Ovary (tissue), 9 donors: ENCODE measurements around the gene SVOPL. TPM values are rescaled to one million over a fixed set of nuclear protein-coding genes. Genes with fewer than 3 reads are reported as not detected.
"Not testable (repeated sequence)": the region's sequence is repeated elsewhere in the genome, so short reads cannot be mapped to it uniquely, and the experiment has no call there.

Experiments used
- DNase-seq, 5 donors: peaks; one replicate each; pipeline ENCODE4 v3.0.0-alpha.2; 2019 to 2020
- H3K27ac ChIP-seq, 2 donors: fragments of 200-600 bp; one replicate each; pipeline versions ENCODE4 v1.5.1 to v1.8.0; 2019 to 2022
- H3K27me3 ChIP-seq: fragments of 200-600 bp; one replicate; pipeline ENCODE4 v1.8.0; 2022
- H3K36me3 ChIP-seq: fragments of 200-600 bp; sonication (generic); one replicate; pipeline ENCODE4 v1.5.1; 2019
- H3K4me1 ChIP-seq: one replicate; pipeline ENCODE4 v1.8.1; 2013; ENCODE audit warnings: mild to moderate bottlenecking, moderate library complexity; ENCODE audit not compliant: insufficient read depth
- H3K4me3 ChIP-seq: fragments of 200-600 bp; sonication (generic); one replicate; pipeline ENCODE4 v1.5.1; 2017
- H3K9me3 ChIP-seq, 2 donors: fragments of 200-600 bp in 1 of 2; sonication (generic) in 1 of 2; one replicate each; pipeline versions ENCODE4 v1.5.1 to v1.8.1; 2013 to 2019; ENCODE audit warnings: mild to moderate bottlenecking in 1 of 2, moderate library complexity in 1 of 2
- EP300 ChIP-seq: sonication (generic); formaldehyde crosslinking; IDR thresholded peaks from one replicate; pipeline ENCODE4 v1.6.1; 2017; ENCODE audit warnings: antibody characterized with exemption
- POLR2A ChIP-seq: fragments of 450-650 bp; IDR thresholded peaks from one replicate; pipeline ENCODE4 v1.6.1; 2017; ENCODE audit warnings: antibody characterized with exemption, mild to moderate bottlenecking, moderate library complexity
- WGBS, 3 donors: extraction: QIAGEN DNeasy Blood & Tissue Kit in 1 of 3; methylation state at CpG; one replicate each; pipeline versions ENCODE4 v1.1.5 to v1.1.7; 2013 to 2017; 5-methylcytosine and 5-hydroxymethylcytosine counted together
- intact Hi-C, 4 donors: fragments of 100-400 bp; cut with DNase I; formaldehyde crosslinking; loops; one replicate each; pipeline versions ENCODE4 v1.11.0 to v1.15.1; 2022 to 2023
- polyA plus RNA-seq, 2 donors: library from polyadenylated mRNA; stranded (reverse); fragments of 200-250 nt in 1 of 2; fragments of 350-450 nt in 1 of 2; fragmentation: Illumina TruSeq in 1 of 2; extraction: RNeasy Lipid Tissue Mini Kit (QIAGEN cat#74804) in 1 of 2; gene quantifications; one replicate each; pipeline ENCODE4 v1.2.3, GENCODE V29; 2013 to 2014
- total RNA-seq, 7 donors: library from RNA; depleted of rRNA in 2 of 7; stranded (reverse); fragments of >200 nt in 2 of 7; fragmentation: NEBNext Ultra II Directional in 3 of 7; extraction: Animal tissue kit (Norgen Biotek cat#: 25700) in 3 of 7; gene quantifications; one replicate each; pipeline versions ENCODE4 v1.1.0 to v1.2.4, GENCODE V29; 2016 to 2023
- TF ChIP-seq, protein P1 (sequence below), 3 donors: fragments of 450-650 bp in 2 of 3; fragments of 200-600 bp in 1 of 3; IDR thresholded peaks; one replicate each; pipeline versions ENCODE4 v1.5.1 to v1.8.0; 2016 to 2022; ENCODE audit warnings: antibody characterized with exemption in 3 of 3, mild to moderate bottlenecking in 1 of 3
- donor health status: DM: no; HTN: no; CAD: no; lungs with moderate emphysema.
- donor health status: DM: no; HTN: no; CAD: no.
- donor health status: Bipolar disorder and iron deficiency.
- donor health status: DM: yes; HTN: yes; CAD: no.
- donor health status: DM: no; HTN: no; CAD: no.
- donor health status: DM: yes; HTN: yes; CAD: no.

Gene SVOPL
- total and polyA plus RNA-seq, 9 donors = 0.08 to 1.3 (median 0.85) TPM; not detected in 1

DNA sequence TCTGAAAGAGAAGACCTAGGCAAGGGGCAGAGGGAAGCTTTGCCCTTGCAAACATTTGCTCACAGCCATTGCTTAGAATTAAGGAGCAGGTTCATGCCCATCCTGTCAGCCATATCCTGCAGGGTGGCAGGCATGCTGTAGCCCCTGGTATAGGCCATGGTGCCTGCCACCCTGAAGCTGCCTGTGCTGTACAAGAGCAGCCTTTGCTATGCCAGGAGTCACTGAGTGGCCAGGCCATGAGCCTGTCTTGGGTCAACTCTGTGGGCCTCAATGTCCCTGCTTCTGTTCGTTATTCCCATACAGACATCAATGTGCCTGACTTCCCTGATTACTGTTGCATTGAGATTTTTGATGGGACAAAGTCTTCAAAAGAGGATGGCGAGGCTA, 368 bp upstream of the SVOPL start:
- H3K36me3 ChIP-seq = no peaks in the 10 kb centered on the region
- no peaks in the 10 kb centered on the region for H3K4me1 ChIP-seq
- H3K27ac ChIP-seq = no peak overlapping the region
- no peaks in the 10 kb centered on the region for H3K9me3 ChIP-seq
- 95 to 100% (median 98%) methylated on average over 2 of the region's 2 CpGs for WGBS, 3 donors
- no peak overlapping the region for H3K4me3 ChIP-seq
- no peaks in the 10 kb centered on the region for H3K27me3 ChIP-seq
- intact Hi-C loops = no loop called here
- no peak for TF ChIP-seq POLR2A
- DNase-seq = no peak

- DNase-seq = no peak
- H3K27me3 ChIP-seq = no peaks in the 10 kb centered on the region
- intact Hi-C loops = no loop called here
- no peaks in the 10 kb centered on the region for H3K9me3 ChIP-seq
- H3K36me3 ChIP-seq = no peaks in the 10 kb centered on the region
- no peak overlapping the region for H3K4me3 ChIP-seq
- 78 to 88% (median 86%) methylated on average over 9 of the region's 9 CpGs for WGBS, 3 donors
- no peak overlapping the region for H3K27ac ChIP-seq
- H3K4me1 ChIP-seq = no peaks in the 10 kb centered on the region
- TF ChIP-seq POLR2A = no peak
- TF ChIP-seq, protein P1, sequence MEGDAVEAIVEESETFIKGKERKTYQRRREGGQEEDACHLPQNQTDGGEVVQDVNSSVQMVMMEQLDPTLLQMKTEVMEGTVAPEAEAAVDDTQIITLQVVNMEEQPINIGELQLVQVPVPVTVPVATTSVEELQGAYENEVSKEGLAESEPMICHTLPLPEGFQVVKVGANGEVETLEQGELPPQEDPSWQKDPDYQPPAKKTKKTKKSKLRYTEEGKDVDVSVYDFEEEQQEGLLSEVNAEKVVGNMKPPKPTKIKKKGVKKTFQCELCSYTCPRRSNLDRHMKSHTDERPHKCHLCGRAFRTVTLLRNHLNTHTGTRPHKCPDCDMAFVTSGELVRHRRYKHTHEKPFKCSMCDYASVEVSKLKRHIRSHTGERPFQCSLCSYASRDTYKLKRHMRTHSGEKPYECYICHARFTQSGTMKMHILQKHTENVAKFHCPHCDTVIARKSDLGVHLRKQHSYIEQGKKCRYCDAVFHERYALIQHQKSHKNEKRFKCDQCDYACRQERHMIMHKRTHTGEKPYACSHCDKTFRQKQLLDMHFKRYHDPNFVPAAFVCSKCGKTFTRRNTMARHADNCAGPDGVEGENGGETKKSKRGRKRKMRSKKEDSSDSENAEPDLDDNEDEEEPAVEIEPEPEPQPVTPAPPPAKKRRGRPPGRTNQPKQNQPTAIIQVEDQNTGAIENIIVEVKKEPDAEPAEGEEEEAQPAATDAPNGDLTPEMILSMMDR (IDR thresholded peaks at IDR 0.05) = no peak
- no peak for TF ChIP-seq EP300
These were observed 1.5 kb downstream of the SVOPL start for GRCh38 chr7:138699661-138700060.

DNA sequence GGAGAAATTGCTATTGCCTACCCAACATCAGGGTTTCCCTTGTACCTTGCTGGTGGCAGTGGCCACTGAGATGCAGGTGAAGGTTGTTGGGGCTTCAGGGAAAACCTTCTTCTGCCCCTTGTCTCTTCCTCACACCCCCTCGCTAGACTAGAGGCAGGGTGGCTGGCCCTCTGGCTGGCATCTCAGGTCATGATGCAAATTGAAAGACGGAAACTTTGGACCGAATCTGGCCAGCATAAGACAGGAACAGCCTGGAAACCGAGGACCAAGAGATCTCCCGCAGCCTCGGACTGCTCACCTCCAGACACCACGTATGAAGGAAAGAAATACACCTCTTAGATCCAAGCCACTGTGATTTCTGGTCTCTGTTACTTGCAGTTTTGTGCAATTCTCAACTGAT, 2.9 kb downstream of the SVOPL start:
- Histone ChIP-seq H3K4me3 (no peak overlapping the region), H3K4me1 (no peaks in the 10 kb centered on the region), H3K9me3 (no peaks in the 10 kb centered on the region), H3K27ac (no peak overlapping the region), H3K36me3 (no peaks in the 10 kb centered on the region), H3K27me3 (no peaks in the 10 kb centered on the region)
- no peak for DNase-seq
- TF ChIP-seq, protein P1 (IDR thresholded peaks at IDR 0.05) = no peak
- no peak for TF ChIP-seq EP300
- TF ChIP-seq POLR2A = no peak
- intact Hi-C loops = no loop called here
- 93 to 96% (median 95%) methylated on average over 7 of the region's 7 CpGs for WGBS, 3 donors

DNA sequence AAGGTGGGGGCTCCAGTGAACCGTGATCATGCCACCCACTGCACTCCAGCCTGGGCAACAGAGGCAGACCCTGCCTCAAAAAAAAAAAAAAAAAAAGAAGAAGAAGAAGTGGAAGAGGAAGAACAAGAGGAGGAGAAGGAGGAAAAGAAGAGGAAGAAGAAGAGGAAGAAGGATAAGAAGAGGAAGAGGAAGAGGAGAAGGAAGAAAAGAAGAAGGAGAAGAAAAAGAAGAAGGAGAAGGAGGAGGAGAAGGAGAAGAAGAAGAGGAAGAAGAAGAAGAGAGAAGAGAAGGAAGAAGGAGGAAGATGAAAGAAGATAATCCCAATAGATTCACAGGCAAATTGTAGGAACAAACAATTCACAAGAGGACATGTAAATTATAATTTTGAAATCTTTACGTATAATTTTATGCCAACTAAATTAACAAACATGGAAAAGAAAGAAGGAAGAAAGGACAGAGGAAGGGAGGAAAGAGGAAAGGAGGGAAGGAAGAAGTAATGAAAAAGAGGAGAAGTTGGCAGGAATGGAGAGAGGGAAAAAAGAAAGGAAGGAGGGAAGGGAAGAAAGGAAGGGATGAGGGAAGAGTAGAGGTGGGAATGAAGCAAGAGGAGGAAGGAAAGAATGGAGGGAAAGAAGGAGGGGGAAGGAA, 3.5 kb downstream of the SVOPL start:
- no peak overlapping the region for H3K27ac ChIP-seq
- no peaks in the 10 kb centered on the region for H3K9me3 ChIP-seq
- TF ChIP-seq POLR2A = no peak
- TF ChIP-seq, protein P1 (IDR thresholded peaks at IDR 0.05) = no peak
- no peak for TF ChIP-seq EP300
- H3K4me1 ChIP-seq = no peaks in the 10 kb centered on the region
- no peaks in the 10 kb centered on the region for H3K36me3 ChIP-seq
- no peaks in the 10 kb centered on the region for H3K27me3 ChIP-seq
- WGBS, 3 donors = 49 to 94% (median 63%) methylated on average over 2 of the region's 2 CpGs
- no peak for DNase-seq
- no peak overlapping the region for H3K4me3 ChIP-seq
- intact Hi-C loops = no loop called here

GRCh38 chr7:138695776-138696175, 5.4 kb downstream of the SVOPL start:
- H3K4me3 ChIP-seq, H3K4me1 ChIP-seq, H3K27ac ChIP-seq, H3K27me3 ChIP-seq, H3K9me3 ChIP-seq, H3K36me3 ChIP-seq, intact Hi-C loops: not testable (repeated sequence)
- 94 to 96% (median 95%) methylated on average over 9 of the region's 9 CpGs for WGBS, 3 donors
- DNase-seq = peak in 1 of 5 donors; percentile 2
